CD4-positive, alpha-beta T cell treated with Interleukin-12 subunit alpha and Interleukin-12 subunit beta, for 1 hour (primary cell): Measurements from ENCODE around the gene LRRC38.
"Not testable (repeated sequence)": the region's sequence is repeated elsewhere in the genome, so short reads cannot be mapped to it uniquely, and the experiment has no call there.

Experiments used
- DNase-seq: peaks from one replicate; pipeline ENCODE4 v3.0.0-alpha.2; 2020

LRRC38 gene

GRCh38 chr1:13513895-13514546, at the start of gene LRRC38:
TSS of gene LRRC38 (minus strand) at chr1:13514003. CDS start at chr1:13513593, 410 bp downstream.
- no peak for DNase-seq

GRCh38 chr1:13562981-13563380, 49.2 kb upstream of the LRRC38 start:
- not testable (repeated sequence) for DNase-seq

DNA sequence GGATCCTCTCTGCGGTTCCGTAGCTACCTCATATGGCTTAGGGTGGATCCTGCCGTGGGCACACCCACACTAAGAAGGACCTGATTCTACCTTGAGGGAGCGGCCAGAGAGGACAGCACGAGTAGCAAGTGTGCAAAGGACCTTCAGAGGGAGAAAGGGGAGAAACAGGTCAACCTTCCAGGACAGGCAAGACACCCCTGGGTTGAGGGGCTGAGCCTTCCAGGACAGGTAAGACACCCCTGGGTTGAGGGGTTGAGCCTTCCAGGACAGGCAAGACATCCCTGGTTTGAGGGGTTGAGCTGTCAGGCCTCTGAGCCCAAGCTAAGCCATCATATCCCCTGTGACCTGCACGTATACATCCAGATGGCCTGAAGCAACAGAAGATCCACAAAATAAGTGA, 46.7 kb upstream of the LRRC38 start:
- DNase-seq = no peak

DNA sequence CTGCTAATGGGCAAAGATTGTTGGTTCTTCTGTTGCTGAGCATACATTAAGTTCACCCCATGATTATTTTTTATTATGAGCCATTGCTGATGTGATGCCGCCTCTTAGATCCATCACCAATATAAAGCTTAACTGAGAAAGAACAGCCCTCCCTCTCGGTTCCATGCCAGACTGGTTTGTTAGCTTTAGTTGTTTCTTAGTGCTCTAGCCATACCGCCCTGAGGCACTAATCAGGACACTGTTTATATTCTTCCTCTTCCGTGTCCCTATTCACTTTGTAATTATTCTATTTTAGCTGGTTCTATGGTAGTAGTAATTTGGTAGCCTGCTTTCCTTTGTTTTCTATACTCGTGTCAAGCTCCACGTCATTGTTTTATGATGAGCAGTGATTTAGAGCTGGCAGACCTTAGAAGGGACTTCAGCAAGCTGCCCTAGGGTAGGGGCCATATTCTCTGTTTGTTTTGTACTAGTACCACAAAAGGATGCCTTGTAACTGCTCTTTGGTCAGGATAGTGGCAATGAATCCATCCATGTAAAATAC, 42.5 kb upstream of the LRRC38 start:
- DNase-seq = no peak

- DNase-seq = no peak
These were observed 41.0 kb upstream of the LRRC38 start for GRCh38 chr1:13554798-13555197.

GRCh38 chr1:13550663-13551062, 36.9 kb upstream of the LRRC38 start:
- no peak for DNase-seq

- no peak for DNase-seq
These were observed 35.7 kb upstream of the LRRC38 start for GRCh38 chr1:13549521-13549920.

DNA sequence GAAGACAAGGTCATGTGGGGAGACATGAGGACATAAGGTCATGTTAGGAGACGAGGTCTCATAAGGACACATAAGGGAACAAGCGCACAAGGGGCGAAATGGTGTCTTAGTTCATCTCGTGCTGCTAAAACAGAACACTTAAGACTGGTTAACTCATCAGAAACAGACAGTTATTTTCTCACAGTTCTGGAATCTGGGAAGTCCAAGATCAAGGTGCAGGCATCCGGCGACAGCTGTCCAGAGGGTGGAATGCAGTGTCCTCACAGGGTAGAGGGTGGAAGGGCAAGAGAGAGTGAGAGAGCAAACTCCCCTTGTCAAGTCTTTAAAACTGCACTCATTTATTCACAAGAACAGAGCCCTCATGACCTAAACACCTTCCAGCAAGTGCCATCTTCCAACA, 35.2 kb upstream of the LRRC38 start:
- no peak for DNase-seq

GRCh38 chr1:13548281-13548680, 34.5 kb upstream of the LRRC38 start:
- no peak for DNase-seq

GRCh38 chr1:13546791-13547190, 33.0 kb upstream of the LRRC38 start:
- no peak for DNase-seq

DNA sequence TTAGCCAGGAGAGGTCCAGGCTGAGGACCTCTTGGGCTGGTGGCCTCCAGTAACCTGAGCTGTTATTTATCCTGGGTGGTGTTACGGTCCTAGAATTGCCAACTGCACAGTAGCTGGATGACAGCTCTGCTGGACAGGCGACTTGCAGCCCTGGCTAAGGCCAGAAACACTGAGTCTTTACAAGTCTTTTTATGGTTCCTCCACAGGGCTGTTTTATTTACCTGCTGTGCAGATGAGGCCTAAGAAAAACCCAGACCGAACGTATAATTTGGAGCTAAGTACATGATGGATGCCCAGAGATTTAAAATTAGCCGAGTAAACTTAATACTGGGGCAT, 30.4 kb upstream of the LRRC38 start:
- no peak for DNase-seq

DNA sequence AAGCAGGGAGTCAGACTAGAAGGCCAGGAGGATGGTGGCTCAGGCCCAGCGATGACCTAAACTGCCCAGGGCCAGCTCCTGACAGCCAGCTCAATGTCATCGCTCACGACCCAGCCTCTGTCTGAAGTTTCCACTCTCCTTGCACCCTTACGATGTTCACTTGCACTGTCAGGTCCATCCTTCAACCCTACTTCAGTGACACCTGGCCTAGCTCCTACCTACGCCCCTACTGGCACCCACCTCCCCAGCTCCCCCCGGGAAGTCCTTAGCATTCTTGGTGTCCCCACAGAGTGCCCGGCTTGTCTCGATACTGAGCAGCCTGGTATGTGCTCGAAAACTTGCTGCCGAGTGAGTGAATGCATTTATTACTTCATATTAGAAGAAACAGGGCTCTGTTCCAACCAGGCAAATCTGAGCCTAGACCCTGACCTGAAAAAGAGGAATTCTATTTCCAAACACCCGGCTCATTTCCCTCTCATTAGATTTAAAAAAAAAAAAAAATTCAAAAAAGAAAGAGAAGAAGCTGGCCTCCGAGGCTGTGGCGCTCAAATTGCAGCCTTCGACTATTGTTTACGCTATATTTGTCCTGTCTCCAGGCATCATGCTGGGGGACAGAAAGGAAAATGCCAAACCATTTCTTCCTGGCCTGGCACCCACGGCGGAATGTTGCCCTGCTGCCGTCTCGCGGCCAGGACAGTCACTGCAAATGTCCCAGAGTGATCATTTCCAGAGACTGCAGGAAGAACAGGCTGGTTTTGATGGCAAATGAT, 29.8 kb upstream of the LRRC38 start:
- DNase-seq = no peak

DNA sequence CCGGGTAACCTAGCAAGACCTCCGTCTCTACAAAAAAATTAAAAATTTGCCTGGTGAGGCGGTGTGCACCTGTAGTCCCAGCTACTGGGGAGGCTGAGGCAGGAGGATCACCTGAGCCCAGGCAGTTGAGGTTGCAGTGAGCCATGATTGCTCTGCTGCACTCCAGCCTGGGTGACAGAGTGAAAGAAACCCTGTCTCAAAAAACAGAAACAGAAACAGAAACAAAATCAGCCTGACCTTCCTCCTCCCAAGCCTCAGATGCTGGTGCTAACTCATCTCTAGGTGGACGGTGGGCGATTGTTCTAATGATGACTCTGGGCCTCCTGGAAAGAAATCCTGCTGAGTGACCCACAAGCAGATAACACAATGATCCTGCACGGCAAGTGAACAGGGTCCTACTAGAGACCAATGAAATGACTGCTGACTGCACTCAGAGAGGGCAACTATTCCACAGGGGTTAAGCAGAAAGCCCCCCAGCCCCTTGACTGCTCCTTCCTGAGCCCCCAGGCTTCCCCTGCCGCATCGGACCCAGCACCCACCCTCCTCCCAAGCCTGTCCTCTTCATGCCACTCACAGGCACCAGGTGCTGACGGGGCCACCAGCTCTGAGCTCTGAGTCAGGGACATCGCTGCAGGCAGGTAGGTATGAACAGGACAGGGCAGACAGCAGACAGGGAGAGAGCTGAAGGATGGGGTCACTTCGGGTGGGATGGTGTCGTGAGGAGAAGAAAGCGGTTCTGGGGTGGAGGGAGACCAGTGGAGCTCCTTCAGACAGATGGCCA, 27.8 kb upstream of the LRRC38 start:
- DNase-seq = no peak

GRCh38 chr1:13540866-13541265, 27.1 kb upstream of the LRRC38 start:
- DNase-seq = no peak

- DNase-seq = no peak
These were observed 25.9 kb upstream of the LRRC38 start for GRCh38 chr1:13539683-13540082.

GRCh38 chr1:13538832-13539231, 25.0 kb upstream of the LRRC38 start:
- DNase-seq = no peak

DNA sequence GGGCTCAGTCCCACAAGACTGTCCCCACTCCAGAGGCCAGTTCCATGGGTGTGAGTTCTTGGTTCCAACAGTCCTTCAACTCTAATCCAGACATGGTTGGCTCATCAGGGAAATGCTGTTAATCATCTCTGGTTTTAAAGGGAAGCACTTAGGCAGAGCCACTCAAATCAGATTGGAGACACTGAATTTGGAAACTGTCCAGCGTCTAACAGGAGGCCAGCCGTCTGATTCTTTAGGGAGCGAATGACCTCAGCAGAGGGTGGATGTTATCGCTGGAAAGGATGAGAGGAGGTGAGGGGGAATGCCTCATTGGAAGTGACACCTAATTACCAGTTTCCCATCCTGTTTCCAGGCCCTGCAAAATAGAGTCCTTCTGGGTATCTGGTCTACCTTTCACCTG, 22.8 kb upstream of the LRRC38 start:
- DNase-seq = no peak

DNA sequence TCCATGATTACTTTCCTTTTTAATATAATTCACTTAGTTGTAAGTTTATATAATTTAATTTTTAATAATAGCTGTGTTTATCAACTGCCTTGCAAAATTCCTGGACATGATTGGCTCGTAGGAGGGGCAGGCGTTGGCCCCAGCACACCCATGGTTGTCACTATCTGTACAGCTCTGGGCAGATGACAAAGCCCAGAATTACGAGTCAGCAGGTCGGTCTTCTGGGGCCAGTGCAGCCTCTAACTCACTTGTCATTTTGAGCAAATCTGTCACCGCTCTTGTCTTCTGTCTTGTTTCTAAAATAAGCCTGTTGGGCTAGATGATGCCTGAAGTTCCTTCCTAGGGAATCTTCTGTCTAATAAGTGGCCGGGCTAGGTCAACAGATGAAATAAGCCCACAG, 21.4 kb upstream of the LRRC38 start:
- no peak for DNase-seq

DNA sequence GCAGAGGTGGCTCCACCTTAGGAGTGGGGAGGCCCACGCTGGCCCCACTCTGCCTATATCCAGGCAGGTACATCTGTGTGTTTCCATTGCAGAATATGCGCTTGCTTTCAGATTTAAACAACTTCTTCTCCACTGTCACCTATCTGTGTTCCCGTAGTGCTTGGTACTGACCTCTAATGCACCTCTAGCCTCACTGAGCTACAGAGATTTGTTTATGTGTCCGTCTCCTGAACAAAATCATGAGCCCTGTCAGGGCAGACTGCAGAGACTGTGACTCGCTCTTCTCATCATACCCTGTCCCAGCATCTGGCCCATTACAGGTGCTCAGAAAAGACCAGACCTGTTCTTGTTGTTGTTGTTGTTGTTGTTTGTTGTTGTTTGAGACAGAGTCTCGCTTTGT, 14.5 kb upstream of the LRRC38 start:
- DNase-seq = no peak

DNA sequence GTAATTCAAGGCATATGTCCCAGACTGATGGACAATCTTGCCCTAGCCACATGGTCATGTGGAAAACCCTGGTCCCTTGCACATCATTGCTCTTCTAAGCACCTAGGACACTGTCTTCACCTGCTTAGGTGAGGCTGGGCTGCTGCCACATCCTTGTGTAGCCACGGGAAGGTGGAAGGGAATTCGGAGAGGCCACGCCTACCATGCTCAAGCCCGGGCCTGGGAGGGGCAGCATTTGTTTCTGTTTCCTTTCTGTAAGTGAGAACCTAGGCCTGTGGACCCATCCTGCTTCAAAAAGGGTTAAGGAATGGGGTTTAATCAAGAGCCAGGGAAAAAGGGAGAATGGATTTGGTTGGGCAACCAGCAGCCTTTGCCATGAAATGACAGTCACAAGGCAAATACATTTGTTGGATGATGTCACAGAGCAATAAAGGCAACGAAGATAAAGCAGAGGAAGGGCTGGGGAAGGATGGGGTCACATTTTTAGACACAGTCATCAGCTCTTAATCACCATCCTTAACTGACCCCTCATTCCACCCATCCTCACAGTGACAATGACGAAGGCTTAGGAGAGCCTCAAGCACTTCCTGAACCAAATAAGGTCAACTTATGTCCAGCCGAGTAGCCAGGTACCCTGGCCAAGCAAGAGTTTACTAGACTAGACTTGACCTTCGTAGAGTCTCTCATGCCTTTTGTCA, 10.1 kb upstream of the LRRC38 start:
- DNase-seq = no peak

GRCh38 chr1:13520985-13521384, 7.2 kb upstream of the LRRC38 start:
- no peak for DNase-seq

DNA sequence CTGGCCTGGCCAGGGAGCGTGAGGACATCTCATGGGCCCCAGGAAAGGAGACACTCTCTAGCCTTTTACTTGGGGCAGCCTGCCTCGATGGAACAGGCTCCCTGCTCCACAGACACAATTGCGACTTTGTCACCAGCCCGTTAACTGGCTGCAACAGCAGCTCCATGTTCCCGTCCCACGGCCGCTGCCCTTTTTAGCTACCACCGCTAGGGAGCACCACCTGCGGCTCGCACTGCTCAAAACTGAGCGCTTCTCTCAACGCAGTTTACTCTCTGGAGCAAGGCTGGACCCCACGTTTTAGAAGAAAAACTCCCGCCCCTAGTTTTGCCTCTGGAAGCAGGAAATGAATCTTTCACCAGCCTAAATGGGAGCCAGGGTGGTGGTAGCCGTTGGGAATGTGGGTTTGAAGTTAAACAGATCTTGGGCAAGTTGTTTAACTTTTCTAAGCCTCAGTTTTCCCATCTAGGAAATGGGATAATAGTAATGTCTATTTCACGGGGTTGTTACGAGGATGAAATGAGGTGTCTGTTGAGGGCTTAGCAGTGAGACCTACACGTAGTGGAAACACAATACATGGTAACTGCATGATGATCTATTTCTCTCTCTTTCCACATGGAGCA, 3.5 kb upstream of the LRRC38 start:
- DNase-seq = no peak

DNA sequence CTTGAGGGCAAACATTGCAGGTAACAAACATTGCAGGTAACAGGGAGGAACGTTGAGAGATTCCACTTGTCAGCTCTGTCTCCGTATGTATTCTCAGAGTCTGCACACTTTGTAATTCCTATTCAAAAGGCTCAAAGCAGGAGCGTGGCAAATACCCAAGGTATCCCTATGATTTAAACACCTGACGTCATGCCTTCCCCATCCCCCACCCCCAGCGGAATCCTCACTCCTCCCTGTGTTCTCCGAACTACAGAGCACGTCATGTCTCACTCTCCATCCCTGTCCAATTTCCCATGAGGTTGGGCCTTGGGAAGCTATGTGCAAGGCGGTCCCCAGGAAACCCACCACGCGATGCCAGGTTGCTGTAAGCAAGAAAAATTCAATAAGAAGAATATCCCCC, 2.8 kb upstream of the LRRC38 start:
- DNase-seq = no peak
